ENCODE data around the gene NUP188.

NUP188 gene

DNA sequence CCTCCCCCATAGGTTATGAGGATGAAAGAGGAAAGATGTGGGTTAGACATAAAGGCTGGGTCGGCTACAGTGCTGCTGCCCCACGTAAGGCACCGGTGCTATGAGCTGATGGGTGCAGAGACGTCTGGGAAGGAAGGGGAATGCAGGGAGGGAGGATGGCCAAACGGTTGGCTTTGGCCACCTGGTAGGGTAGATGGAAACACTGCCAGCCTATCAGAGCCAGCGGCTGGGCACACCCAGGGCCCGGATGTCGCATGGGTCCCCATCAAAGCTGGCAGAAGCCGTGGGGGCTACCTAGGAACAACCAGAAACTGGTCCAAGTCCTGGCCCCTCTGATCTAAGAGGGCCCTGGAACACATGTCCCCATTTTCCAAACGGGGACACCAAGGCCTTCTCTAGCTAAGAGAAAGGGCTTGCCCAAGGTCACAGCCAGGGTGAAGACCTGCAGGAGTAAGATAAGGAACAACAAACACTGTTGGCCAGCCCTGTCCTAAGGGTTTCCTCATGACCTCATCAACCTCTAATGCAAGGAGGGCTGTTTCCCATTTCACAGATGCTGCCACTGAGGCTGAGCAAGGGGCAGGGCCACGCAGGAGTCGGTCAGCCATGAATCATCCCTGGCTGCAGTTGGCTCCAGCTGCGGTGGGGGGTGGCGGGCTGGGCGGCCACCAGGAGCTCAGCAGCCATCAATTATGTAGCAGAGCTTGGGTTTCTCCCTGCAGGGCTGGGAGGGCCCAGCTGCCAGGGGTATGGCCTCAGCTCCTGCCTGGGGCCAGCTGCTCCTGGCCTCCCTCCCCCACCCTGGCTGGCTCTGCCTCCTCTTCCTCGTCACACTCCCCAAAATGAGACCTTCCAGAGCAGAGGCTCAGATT lies 75.8 kb downstream of the NUP188 start:
- no peaks in the 10 kb centered on the region for H3K9me3 Mint-ChIP-seq
- peaks cover 68% of the 10 kb centered on the region for H3K4me1 Mint-ChIP-seq
- no peaks in the 10 kb centered on the region for H3K27me3 Mint-ChIP-seq (ENCODE audit: low read depth, poor library complexity)
- peak overlapping the region; percentile 96 for H3K27ac Mint-ChIP-seq
- peak overlapping the region; percentile 33 for H3K4me3 Mint-ChIP-seq
- DNase-seq, result peak; percentile 54
- peaks cover 6% of the 10 kb centered on the region for H3K36me3 Mint-ChIP-seq (ENCODE audit: low read depth)
- no peak for TF ChIP-seq CTCF (IDR thresholded peaks at IDR 0.05)

GRCh38 chr9:129023908-129024233 lies 76.4 kb downstream of the NUP188 start:
- no peaks in the 10 kb centered on the region for H3K9me3 Mint-ChIP-seq
- peaks cover 68% of the 10 kb centered on the region for H3K4me1 Mint-ChIP-seq
- H3K27me3 Mint-ChIP-seq (ENCODE audit: low read depth, poor library complexity), result no peaks in the 10 kb centered on the region
- peak overlapping the region; percentile 13 for H3K27ac Mint-ChIP-seq
- no peak overlapping the region for H3K4me3 Mint-ChIP-seq
- no peak for DNase-seq
- peaks cover 3% of the 10 kb centered on the region for H3K36me3 Mint-ChIP-seq (ENCODE audit: low read depth)
- no peak for TF ChIP-seq CTCF (IDR thresholded peaks at IDR 0.05)

GRCh38 chr9:129026442-129027223 lies 79.1 kb downstream of the NUP188 start:
- Mint-ChIP-seq H3K27me3 (ENCODE audit: low read depth, poor library complexity) (no peaks in the 10 kb centered on the region), H3K36me3 (ENCODE audit: low read depth) (no peaks in the 10 kb centered on the region), H3K27ac (peak overlapping the region; percentile 57), H3K4me3 (peak overlapping the region; percentile 80), H3K4me1 (peaks cover 69% of the 10 kb centered on the region), H3K9me3 (no peaks in the 10 kb centered on the region)
- peak; percentile 63 for DNase-seq
- no peak for TF ChIP-seq CTCF (IDR thresholded peaks at IDR 0.05)

DNA sequence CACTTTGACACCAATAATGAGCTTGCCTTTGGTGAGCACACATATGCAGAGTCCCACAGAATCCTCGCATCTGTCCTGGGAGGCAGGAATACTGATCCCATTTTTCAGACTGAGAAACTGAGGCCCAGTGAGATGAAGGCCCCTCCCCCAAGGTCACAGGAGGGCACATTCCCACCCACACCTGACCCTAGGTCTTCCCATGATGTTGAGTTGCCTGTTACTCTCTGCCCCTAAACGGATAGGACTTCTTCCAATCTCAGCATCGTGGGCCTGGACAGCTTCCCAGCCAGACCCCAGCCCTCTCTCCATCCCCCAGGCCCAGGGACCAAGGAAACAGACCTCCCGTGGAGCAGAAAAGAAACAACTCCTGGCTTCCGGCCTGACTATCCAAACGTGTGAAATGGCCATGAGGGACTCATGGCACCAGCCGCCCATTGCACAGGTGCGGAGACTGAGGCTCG lies 79.8 kb downstream of the NUP188 start:
- peaks cover 63% of the 10 kb centered on the region for H3K4me1 Mint-ChIP-seq

GRCh38 chr9:129027685-129028191 lies 80.2 kb downstream of the NUP188 start:
- no peaks in the 10 kb centered on the region for H3K36me3 Mint-ChIP-seq (ENCODE audit: low read depth)
- peak overlapping the region; percentile 80 for H3K4me3 Mint-ChIP-seq

More for the DNA sequence above, 79.8 kb downstream of the NUP188 start:
- no peaks in the 10 kb centered on the region for H3K36me3 Mint-ChIP-seq (ENCODE audit: low read depth)
- TF ChIP-seq CTCF (IDR thresholded peaks at IDR 0.05), result no peak
- no peaks in the 10 kb centered on the region for H3K9me3 Mint-ChIP-seq
- peak overlapping the region; percentile 80 for H3K4me3 Mint-ChIP-seq
- H3K27me3 Mint-ChIP-seq (ENCODE audit: low read depth, poor library complexity), result no peaks in the 10 kb centered on the region
- no peak overlapping the region for H3K27ac Mint-ChIP-seq
- DNase-seq, result no peak

More at GRCh38 chr9:129027685-129028191, 80.2 kb downstream of the NUP188 start:
- Mint-ChIP-seq H3K27ac (no peak overlapping the region), H3K4me1 (peaks cover 58% of the 10 kb centered on the region), H3K27me3 (ENCODE audit: low read depth, poor library complexity) (no peaks in the 10 kb centered on the region), H3K9me3 (no peaks in the 10 kb centered on the region)
- TF ChIP-seq CTCF (IDR thresholded peaks at IDR 0.05), result no peak
- DNase-seq, result no peak
